ENCODE data around the gene CRYBG1.
"Not testable (repeated sequence)": the region's sequence is repeated elsewhere in the genome, so short reads cannot be mapped to it uniquely, and the experiment has no call there.

Gene CRYBG1

GRCh38 chr6:106528521-106528920, 168.0 kb downstream of the CRYBG1 start:
- no peak for DNase-seq (ENCODE audit: low read depth)

DNA sequence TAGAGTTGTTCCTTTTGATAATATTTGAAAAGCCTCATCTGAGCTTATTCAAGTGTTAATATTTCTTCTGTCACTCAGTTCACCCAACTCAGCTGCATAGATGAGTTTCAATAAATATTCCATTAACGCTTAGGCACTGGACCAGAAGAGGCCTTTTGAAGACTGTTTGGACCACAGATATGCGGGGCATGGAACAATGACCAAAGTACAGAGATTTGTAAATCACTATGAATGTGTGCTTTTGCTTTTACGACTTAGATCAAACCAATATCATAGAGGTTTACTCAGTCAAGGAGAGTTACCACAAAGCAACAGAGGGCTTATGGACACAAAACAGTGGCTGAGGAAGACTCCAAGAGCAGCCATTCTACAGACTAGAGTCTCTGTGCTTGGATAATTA, 168.9 kb downstream of the CRYBG1 start:
- DNase-seq (ENCODE audit: low read depth) = no peak

- no peak for DNase-seq (ENCODE audit: low read depth)
These were observed 169.5 kb downstream of the CRYBG1 start for GRCh38 chr6:106530026-106530425.

DNA sequence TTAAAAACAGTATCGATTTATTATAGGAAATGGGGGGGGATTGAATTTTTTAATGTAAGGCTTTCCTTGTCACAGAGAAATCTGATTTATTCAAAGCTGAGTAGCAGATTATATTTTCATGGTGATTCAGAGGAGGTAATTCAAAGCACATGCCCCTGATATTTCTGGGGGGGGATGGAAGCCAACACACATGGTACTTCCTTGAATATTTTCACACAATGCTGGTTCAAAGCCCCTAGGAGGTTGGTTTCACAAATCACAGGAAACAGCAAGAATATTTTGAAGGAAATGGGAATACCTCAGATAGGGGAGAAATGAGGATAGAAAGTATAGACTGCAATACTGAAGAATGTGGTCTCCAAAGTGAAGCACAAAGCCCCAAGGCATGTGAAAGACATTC, 170.0 kb downstream of the CRYBG1 start:
- DNase-seq (ENCODE audit: low read depth) = no peak

GRCh38 chr6:106533054-106533453, 172.5 kb downstream of the CRYBG1 start:
- no peak for DNase-seq (ENCODE audit: low read depth)

DNA sequence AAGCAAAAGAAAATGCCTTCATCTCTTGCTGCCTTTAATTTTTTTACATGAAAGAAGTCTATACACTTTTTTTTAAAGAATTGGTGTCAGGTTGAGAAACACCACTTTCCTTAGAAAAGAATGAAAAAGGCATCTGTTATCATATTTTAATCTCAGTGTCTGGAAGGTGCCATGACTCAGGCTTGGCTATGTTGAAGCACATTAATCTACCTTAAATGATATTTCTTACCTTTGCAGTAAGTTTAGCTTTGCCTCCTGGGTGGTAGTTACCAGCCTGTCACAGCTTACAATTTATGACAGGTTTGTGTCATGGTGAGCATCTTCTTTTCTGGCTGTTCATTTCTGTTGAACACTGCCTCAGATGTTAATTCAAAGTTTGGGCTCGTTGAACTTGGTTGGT, 173.5 kb downstream of the CRYBG1 start:
- DNase-seq (ENCODE audit: low read depth) = no peak

GRCh38 chr6:106534564-106534982, 174.1 kb downstream of the CRYBG1 start:
- DNase-seq (ENCODE audit: low read depth) = no peak

- no peak for DNase-seq (ENCODE audit: low read depth)
These were observed 174.5 kb downstream of the CRYBG1 start for GRCh38 chr6:106535012-106535411.

GRCh38 chr6:106536357-106536756, 175.8 kb downstream of the CRYBG1 start:
- DNase-seq (ENCODE audit: low read depth) = no peak

DNA sequence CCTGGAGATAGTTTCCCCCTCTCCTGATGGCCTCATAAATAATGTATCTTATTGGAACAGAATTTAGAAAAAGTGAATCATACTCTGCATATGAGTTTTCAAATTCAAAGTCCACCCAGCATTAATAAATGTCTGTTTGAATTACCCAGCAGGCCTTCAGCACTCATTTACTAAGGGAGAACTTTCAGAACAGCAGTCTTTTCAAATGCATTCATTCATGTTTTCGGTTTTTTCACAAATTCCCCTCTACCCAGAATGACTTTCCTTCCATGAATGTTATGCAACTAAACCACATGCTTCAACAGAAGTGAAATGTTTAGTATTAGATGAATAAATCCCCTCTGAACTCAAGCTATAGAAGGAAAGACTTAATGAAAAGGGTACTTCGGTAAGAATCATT, 176.3 kb downstream of the CRYBG1 start:
- DNase-seq (ENCODE audit: low read depth) = no peak

DNA sequence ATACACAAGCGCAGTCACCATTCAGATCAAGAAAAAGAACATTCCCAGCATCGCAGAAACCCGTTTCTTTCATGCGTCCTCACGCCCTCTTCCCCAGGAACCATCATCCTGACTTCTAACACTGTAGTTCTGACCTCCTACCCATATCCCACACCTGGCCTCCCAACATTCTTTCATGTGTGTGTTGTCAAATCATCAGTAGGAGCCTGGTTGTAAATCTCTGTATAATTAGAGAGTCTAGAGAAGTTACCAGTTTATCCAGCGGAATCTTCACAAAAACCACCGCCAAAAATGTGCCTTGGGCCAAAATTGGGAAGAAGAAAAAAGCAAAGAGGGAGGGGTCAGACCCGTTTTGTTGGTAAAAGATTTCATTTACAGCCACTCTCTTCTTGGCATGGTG, 177.1 kb downstream of the CRYBG1 start:
- no peak for DNase-seq (ENCODE audit: low read depth)

- DNase-seq (ENCODE audit: low read depth) = no peak
These were observed 177.6 kb downstream of the CRYBG1 start for GRCh38 chr6:106538145-106538544.

DNA sequence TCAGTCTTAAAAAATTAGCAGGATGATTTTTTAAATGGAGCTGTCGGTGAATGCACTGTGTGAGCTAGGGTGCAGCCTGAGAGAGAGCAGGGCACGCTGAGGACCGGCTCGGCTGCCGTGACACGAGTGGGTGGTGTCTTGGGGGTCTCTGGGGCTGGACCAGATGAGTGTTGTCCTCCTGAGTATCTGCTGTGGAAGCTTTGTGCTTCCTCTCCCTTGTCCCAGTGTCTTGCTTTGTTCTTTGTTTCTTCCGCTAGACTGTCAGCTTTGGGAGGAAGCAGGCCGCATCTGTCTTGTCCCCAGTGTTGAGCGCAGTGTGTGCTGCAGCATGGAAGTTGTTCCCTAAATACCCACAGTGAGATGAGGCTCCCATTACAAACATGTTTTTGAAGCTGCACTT, 179.4 kb downstream of the CRYBG1 start:
- no peak for DNase-seq (ENCODE audit: low read depth)

- no peak for DNase-seq (ENCODE audit: low read depth)
These were observed 179.9 kb downstream of the CRYBG1 start for GRCh38 chr6:106540432-106540831.

DNA sequence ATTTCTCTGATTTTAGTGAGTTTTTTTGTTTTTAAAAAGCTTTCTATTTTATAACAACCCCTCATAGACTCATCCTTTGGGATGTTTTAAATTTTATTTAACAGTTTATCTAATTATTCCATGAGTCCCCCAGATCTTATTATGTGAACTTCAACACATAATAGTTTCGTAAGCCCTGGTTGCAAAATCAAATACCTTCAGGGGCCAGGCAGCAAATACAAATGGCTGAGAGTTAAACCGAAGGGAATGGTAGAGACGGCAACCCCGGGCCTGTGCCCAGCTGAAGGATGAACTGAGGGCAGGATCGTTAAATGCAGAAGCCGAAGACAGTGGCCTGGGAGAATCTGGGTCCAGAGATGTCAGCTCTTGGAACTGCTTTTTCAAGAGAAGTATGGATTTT, 180.4 kb downstream of the CRYBG1 start:
- no peak for DNase-seq (ENCODE audit: low read depth)

DNA sequence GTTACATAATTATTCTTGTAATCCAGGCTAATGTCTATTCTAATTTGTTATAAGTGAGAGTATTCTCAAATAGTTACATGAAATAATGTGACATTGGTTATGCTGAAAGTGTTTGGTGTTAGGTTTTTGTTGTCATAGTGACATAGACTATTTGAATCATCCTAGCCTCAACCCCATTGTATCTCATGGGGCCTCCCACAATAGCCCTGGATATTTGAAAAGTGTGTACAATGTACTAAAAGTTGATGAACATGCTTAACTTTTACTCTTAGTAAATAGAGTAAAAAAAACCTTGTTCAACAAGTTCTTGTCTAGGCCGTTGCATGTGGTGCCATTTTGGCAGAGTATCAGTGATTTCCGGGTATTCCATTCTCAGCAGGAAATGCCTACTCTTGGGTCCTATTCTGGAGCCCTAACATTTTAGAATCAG, 185.8 kb downstream of the CRYBG1 start:
- no peak for DNase-seq (ENCODE audit: low read depth)

GRCh38 chr6:106546691-106547414, 186.3 kb downstream of the CRYBG1 start:
- DNase-seq (ENCODE audit: low read depth) = no peak

- DNase-seq (ENCODE audit: low read depth) = no peak
These were observed 187.3 kb downstream of the CRYBG1 start for GRCh38 chr6:106547601-106548453.

DNA sequence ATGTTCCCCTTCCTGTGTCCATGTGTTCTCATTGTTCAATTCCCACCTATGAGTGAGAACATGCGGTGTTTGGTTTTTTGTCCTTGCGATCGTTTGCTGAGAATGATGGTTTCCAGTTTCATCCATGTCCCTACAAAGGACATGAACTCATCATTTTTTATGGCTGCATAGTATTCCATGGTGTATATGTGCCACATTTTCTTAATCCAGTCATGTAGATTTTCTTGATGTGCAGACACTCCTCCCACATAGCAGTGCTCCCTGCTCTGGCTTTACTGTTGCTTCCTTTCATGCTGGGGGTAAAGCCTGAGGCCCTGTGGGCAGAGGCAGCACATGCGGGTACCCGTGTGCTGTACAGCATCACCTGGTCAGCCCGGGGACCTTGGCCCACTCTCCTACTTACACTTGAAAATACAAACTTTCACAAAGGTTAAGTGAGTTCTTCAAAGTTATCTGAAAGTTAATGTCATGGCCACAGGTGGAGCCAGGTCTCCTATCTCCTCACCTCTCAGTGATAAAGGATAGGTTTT, 188.5 kb downstream of the CRYBG1 start:
- not testable (repeated sequence) for DNase-seq (ENCODE audit: low read depth)

DNA sequence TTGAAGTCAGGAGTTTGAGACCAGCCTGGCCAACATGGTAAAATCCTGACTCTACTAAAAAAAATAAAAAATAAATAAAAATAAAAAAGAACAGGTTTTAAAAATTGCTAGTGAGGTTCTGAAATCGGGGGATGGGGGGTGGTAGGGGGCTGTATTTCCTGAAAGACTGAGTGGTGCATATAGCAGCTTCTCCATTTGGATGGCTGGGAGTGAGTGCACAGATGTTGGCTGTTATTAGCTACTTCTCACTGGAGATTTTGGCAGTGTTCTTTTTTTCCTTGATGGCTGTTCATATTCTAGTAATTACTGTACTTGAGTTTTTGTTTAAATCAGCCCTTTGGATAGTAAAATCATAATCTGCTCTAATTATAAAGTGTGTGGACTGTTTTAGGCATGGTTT, 189.0 kb downstream of the CRYBG1 start:
- no peak for DNase-seq (ENCODE audit: low read depth)

- DNase-seq (ENCODE audit: low read depth) = no peak
These were observed 190.6 kb downstream of the CRYBG1 start for GRCh38 chr6:106551155-106551554.

GRCh38 chr6:106553440-106553839, 192.9 kb downstream of the CRYBG1 start:
- DNase-seq (ENCODE audit: low read depth) = no peak

GRCh38 chr6:106555767-106556166, 195.2 kb downstream of the CRYBG1 start:
- no peak for DNase-seq (ENCODE audit: low read depth)
